Left hindlimb (tissue), 1 donor: ENCODE measurements around the gene TRUB1.
"Not testable (repeated sequence)": the region's sequence is repeated elsewhere in the genome, so short reads cannot be mapped to it uniquely, and the experiment has no call there.

Source experiments
- DNase-seq: peaks from one replicate; pipeline ENCODE4 v3.0.0-alpha.2; 2018

TRUB1 gene

DNA sequence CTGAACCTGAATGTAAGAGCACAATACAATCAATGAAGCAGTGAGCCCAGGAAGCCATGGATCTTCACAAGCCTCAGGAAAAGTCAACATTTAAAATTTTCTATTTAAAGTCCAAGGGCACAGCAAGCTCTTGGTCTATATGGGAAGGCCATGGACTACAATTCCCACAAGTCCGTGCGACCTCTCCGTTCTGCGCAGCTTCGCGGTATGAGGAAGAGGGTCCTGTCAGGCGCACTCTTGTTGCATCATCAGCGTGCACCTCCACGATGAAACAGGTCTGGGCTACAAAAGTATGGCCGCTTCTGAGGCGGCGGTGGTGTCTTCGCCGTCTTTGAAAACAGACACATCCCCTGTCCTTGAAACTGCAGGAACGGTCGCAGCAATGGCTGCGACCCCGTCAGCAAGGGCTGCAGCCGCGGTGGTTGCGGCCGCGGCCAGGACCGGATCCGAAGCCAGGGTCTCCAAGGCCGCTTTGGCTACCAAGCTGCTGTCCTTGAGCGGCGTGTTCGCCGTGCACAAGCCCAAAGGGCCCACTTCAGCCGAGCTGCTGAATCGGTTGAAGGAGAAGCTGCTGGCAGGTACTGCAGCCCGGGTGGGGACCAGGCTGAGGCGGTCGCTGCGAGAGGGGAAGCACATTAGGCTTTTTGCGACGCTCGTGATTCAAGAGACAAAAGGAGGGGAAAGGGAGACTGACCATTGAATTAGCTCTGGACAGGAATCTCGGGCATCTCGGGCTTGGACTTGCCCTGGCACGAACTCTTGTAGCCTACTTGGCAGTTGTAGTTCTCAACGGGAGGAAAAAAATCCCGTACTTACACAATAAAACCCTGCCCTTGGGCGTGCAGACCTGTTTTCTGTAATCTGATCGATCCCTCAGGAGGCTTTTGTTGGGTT lies at the start of gene TRUB1:
TRUB1 (plus strand) TSS at position 234 of the 894 bp plus-strand sequence; CDS start at position 293, 59 bp downstream.
- DNase-seq = peak; percentile 94

DNA sequence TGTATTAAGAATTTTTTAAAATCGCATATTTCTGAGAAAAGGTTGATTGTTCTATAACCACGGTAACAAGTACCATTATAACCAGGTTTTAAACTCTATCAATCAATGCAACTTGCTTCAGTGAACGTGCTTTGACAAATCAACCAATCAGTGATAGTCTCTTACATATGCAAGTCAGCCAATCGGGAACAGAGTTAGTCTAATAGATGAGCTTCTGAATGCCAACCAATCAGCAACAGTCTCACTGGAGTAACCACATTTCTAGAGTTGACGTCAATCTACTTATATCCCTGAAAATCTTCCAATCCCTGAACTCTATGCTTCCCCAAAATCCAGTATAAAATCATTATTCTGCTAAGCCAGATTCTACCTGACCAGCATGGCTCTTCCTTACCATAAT lies 44.7 kb upstream of the TRUB1 start:
- DNase-seq = no peak

DNA sequence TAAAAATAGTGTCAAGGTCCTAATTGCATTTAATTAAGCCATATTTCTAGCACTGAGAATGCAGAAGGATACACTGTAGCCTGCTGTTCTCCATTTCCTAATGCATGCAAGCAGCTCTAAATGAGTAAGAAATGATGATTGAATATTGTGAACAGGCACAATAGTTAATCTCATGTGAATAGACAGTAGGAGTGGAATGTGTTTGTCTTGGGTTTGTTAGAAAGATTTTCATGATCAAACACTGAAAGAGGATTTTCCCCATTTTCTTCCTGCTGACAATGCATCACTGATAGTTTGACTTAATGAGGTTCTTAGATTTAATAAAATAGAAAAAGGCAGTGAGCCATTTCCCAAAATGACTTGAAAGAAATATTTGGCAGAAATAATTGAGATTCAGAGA lies 43.1 kb upstream of the TRUB1 start:
- no peak for DNase-seq

DNA sequence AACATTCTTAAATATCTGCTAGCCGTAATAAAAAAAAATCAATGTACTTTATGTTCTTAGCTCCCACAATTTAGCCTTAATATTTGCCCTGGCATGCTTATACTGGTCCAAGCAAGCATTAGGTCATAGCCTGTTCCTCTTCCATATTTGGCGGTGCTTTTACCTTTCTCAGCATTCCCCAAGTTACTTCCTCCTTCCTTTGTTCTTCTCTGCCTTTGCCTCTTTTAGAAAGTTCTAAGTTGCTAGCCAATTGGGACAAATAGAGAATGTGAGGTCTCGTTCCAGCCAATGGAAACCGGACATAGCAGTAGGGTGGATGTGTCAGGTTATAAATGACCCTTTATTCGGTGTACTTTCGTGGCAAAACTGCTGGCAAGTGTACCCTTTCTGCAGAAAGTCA lies 41.0 kb upstream of the TRUB1 start:
- DNase-seq = not testable (repeated sequence)

DNA sequence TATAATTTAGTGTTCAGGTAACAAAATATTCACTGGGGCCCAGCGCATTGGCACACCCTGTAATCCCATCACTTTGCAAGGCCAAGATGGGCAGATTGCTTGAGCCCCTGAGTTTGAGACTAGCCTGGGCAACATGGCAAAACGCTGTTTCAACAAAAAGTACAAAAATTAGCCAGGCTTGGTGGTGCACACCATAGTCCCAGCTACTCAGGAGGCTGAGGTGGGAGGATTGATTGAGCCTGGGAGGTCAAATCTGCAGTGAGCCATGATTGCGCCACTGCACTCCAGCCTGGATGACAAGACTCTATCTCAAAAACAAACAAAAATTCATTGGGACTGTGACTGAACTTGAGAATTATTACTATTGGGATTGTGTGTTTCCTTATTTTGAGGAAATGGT lies 40.4 kb upstream of the TRUB1 start:
- DNase-seq = no peak

DNA sequence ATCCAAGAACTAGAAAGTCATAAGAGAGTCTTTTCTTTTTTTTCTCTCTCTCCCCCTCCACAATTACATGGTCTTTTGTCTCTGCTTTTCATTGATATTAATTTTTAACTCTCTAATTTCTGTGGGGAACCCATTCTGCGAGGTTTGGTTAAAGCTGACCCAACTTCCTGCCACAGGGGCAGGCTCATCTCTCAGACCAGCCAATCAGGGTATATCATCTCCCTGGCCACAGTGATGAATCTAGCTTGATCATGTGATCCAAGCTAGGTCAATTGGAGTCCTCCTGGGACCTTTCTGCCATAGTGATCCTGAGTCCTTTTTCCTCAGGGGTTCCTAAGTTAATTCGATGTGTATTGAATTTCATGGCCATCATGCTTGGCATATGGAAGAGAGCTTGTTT lies 38.0 kb upstream of the TRUB1 start:
- DNase-seq = no peak

DNA sequence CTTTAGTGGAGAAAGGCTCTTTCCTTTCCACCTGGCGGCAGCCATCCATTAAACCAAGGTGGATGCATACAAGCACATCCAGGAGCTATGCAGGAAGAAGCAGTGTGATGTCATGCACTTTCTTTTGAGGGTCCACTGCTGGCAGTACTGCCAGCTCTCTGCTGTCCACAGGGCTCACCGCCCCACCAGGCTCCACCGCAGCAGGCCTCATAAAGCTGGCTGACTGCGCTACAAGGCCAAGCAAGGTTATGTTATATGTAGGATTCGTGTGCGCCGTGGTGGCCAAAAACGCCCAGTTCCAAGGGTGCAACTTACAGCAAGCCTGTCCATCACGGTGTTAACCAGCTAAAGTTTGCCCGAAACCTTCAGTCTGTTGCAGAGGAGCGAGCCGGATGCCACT lies 37.3 kb upstream of the TRUB1 start:
- no peak for DNase-seq

DNA sequence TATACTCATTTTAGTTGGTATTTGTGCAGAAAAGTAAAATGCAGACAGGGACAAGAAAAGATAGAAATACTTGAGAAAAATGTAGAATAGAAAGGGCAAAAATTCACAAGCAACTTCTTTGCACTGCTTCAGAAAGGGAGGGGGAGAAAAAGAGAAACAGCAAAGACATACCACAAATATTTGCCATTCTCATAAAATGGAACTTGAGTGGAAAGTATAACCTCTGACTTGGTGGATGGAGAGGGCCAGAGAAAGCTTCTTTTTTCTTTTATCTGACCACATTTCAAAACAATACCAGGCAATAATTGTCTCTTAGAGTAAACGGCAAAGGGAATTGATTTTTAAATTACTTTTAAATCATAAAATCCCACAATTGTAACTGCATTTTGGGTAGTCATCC lies 35.8 kb upstream of the TRUB1 start:
- no peak for DNase-seq

DNA sequence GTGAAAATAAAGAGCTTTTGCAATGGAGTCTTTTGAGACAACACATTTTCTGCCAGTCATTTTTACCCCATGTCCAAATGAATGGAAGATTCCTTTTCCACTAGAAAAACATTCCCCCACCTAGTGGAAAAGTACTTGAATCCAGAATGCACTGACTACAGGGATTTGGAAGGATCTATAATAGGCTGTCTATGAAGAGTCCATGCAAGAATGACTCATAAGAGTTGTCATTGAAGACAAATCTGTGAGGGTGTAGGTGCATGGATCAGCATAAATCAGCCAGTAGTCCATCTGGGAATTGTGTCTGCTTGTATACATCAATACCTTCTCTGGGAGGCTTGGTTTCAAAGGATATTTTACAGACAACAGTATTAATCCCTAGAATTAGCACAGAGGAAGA lies 32.5 kb upstream of the TRUB1 start:
- no peak for DNase-seq

DNA sequence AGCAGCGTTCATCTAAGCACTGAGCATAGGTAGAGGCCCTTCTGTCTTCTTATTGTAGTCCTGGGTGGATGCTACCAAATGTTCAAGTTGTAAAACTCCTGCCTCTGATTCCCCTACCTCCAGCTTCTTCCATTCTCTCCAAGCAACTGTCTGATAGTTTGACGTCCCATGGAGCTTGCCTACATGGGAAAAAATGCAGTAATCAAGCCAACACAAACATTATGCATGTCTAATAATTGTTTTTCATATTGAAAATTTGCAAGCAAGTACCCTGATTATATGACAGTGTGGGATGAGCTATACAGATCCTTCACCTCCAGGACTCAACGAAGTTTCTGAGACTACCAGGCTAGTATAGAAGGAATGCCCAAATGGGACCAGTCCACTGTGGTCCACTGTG lies 31.0 kb upstream of the TRUB1 start:
- no peak for DNase-seq

DNA sequence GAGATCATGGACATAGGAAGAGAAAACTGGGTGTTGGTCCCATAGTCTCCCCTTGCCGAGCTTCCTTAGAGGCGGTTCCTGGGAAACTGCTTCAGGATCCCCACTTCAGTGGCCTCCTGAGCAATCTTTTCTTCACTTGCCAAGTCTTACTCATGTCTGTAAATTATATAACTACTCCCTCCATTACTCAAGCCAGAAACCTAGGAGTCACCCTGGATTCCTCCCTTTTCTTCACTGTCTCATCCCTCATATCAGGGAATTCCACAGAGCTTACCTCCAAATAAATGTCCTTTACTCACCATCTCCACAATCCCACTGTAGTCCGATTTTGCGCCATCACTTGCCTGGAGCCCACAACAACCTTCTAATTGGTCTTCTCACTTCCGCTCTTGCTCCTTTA lies 29.1 kb upstream of the TRUB1 start:
- no peak for DNase-seq

DNA sequence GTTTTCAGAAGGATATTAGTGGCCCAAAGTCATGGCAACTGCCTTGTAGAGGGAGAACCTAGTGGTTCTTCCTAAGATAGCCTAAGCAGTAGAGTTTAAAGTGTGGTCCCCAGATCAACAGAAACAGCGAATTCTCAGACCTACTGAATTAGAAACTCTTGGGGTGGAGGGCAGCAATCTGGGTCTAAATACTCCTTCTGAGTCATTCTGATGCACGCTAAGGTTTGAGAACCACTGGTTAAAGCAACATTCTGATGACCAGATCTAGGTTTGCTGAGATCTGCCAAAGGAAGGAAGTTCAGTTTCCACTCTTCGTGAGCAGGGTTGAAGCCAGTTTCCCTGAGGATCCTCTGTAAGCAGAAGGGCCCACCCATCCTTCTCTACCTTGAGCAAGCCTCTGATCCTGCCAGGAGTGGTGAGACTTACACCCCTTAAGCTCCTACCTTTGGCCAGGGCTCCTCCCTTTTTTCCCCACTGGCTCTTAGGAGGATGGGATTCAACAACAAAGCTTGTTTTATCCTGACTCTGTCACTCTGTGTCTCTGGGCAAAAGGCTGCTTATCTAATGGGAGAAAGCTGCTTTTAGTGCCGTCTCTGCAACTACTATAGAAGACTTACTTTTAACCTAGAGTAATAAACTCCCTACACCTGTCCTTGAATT lies 26.8 kb upstream of the TRUB1 start:
- DNase-seq = no peak

DNA sequence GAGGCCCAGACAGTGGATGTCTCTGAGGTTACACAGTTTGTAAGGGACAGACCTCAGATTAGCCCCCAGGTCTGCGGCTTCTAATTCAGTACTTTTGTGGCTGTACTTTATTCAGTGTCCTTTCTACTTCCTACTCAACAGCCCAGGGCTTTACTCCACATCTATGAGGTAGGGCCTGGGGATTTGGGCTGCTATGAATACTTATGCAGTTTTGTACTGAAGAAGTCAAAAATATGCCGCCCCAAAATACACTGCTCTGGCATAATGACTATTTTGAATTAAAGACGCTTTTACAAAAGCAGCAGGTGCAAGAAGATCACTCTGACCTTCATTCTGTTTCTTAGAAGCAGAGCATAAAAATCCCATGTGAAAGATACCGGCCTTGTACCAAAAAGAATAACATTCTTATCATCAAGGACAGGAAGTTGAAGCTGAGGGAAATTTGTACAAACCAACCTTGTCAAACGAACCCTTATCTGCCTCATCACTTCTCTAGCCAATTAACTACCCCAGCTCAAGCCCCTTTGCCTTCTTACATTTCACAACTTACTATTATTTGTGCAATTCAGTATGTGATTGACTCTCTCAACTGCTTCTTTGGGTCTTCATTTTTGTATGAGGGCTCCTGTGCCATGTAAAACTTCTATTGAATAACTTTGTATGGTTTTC lies 26.1 kb upstream of the TRUB1 start:
- DNase-seq = no peak

DNA sequence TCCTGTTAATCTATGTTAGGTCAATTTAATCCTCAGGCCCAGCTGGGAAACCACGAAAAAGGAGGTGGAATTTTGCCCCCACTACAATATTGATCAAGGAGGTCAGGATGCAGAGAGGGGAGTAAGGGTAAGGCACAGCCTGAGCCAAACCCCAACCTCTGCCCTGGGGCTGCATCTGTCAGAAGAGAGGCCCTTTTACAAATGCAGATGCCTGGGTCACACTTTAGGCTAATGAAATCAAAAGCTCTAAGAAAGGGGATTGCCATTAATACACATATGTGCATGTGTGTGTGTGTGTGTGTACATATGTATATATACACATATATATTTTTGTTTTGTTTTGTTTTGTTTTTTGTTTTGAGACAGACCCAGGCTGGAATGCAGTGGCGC lies 25.5 kb upstream of the TRUB1 start:
- no peak for DNase-seq

DNA sequence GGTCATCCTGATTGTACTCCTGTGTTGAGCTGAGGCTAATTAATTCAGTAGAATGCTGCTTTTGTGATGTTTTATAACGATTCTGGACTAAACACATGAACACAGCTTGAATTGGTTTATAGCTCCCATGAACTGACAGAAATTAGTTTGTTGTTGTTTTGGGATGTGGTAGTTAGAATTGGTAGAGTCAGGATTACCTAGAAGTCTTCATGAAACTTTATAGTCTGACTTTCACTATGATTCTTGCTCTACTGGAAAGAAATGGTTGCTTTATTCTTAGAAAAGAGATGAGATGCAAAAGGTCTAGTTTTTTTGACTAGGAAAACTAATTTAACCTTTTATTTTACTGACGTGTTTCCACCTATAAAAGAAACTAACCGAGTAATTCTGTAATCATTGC lies 23.4 kb upstream of the TRUB1 start:
- DNase-seq = no peak

DNA sequence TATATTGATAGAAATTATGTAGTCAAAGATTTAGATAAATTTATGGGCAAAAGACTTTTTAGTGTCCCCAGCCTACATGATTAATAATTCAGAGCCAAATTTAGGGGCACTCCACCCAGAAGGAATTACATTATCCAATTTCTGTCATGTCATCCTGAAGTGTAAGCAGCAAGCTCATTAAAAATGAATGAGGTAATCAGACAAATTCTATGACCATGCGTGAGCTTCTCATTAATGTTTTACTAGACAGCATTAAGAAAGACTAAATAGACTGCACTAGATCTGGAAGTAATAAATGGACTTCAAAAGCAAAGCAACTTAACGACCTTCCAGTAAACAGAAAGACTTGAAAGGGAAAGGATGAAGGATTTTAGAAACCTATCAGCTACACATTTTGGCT lies 22.7 kb upstream of the TRUB1 start:
- DNase-seq = no peak

DNA sequence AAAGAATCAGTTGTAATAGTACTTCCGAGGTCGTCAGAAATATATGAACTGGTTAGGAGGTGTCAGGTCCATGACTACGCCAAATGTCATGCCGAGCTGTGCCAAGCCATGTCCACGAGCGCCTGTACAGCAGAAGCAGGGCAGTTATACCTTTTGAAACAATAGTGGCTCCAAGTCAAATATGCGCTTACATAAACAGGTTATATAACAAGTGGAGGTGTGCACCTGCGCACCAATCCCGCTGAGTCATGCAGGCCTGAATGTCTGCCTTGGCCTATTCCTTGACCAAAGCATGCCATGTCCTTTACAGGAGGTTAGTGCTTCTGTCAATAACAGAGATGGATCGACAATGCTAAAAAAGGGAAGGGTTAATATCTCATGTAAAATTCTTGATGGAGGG lies 21.3 kb upstream of the TRUB1 start:
- DNase-seq = no peak

DNA sequence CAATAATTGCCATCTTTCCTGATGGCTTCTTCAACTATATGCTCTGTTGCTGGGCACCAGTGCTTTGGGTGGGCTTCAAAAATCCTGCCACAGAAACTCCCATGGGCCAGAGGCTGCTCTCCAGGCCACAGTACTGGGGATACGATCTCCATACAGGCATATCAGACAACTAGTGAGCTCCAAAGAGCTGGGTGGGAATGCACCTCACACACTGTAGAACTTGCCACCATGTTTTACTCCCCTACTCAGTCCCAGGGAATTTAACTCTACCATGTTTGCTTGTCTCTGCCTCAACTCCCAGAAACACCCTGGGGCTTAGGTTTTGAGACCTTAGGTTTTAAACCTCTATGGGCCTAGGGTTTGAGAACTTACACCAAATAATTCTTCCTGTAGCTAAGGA lies 20.5 kb upstream of the TRUB1 start:
- no peak for DNase-seq

DNA sequence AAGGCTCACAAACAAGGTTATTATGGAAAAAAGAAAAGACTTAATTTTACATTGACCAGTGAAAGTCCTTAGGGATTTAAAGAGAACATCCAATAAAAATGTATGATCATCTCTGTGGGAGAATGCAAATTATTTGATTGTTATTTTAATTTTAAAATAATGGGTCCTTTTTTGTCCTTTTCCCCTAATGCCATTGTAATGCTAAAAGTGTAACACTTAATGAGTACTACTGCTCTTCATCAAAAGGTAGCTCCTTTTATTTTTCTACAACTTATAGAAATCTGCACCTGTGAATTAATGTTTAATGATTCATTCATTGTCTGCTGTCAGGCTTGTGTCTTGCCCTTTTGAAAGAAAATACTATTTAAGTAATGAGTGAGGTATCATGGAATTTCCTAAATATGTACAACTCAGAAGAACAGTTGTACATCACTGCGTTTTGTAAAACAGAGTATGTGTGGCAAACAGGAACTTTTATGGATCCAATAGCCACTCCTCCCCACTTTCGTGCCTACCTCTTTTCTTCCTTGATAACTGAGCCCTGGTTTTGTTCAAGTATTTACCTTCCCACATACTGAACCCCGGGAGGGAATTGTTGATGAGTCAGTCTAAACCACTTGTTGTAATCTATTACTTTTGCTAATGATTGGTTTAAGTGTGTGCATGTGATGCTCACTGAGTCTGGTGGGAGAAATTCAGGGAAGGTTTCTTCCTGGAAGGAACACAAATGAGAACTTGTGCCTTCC lies 19.9 kb upstream of the TRUB1 start:
- DNase-seq = no peak

DNA sequence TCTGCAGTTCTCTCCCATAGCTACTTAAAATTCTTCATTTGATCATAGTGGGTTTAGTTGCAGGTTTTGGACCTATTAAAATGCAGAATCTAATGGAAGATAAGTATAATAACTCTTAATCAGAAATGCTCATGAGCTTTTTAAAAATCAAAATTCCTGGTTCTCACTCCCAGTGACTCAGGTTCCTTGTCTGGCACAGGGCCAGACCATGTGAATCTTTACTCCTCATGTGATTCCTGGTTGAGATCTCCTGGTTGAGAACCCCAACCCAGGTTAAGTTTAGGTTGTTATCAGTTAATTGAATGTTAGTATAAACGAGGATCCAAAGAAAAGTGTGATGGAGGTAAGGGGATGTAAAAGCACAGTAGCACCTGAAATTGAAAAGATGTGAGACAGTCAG lies 17.5 kb upstream of the TRUB1 start:
- no peak for DNase-seq

DNA sequence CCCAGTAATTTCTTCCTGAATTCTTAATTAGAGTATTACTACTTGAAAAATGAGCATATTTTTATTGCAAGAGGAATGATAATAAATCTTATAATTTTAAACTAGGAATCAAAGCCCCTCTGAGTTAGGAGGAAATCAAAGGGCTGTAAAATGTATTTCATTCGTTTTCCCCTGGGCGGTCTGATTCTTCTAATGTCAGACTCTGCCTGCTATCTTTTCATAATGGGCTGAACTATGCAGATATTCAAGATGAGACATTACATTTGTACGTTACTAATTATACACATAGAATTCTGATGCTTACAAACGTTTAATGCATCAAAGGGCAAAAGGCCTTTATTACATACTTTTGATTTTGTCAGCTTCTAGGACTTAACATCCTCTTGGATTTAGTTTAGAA lies 16.0 kb upstream of the TRUB1 start:
- DNase-seq = no peak

DNA sequence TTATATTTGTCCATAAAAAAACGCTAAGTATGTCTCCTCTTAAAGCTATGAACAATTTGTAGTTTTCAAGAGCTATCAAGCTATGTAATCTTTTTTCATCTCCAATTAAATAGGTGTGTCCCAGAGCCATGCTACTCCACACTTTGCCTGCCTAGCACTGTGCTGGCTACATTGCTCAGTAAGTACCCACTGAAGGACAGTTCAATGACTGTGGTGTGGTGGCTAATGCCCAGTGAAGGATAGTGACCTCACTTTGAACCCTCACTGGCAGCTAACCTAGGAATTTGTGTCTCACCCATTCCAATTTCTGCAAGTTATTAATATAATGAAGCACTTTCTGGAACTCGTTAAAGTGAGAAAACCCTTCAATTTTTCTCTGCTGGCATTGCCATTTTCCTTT lies 14.4 kb upstream of the TRUB1 start:
- no peak for DNase-seq
